Coronary artery (tissue), 2 donors: ENCODE results near the gene SEC16A.

Experiments
- DNase-seq: peaks from one replicate; pipeline ENCODE4 v3.0.0-alpha.2; 2017; ENCODE audit warnings: low spot score
- H3K27ac ChIP-seq, 2 donors: fragments of 200-600 bp; sonication (generic); one replicate each; pipeline ENCODE4 v1.5.1; 2016 to 2019
- H3K4me3 ChIP-seq: fragments of 200-600 bp; sonication (generic); 2 replicates; pipeline ENCODE4 v1.5.1; 2016; ENCODE audit warnings: mild to moderate bottlenecking, moderate library complexity
- CTCF ChIP-seq: fragments of 200-600 bp; sonication (generic); IDR thresholded peaks from one replicate; pipeline ENCODE4 v1.5.1; 2019; ENCODE audit warnings: antibody characterized with exemption

SEC16A gene

GRCh38 chr9:136484153-136485048 is 1.6 kb upstream of the SEC16A start:
- Histone ChIP-seq H3K4me3 (peak overlapping the region; percentile 73), H3K27ac (peak overlapping the region; percentile 96 to 99)
- DNase-seq: no peak
- TF ChIP-seq CTCF: no peak

- peak overlapping the region; percentile 73 for H3K4me3 ChIP-seq
- TF ChIP-seq CTCF: no peak
- DNase-seq: peak; percentile 93
- H3K27ac ChIP-seq: peak overlapping the region; percentile 96 to 99
These were observed 831 bp upstream of the SEC16A start for GRCh38 chr9:136483589-136484152.

- TF ChIP-seq CTCF: no peak
- H3K4me3 ChIP-seq: peak overlapping the region; percentile 95
- DNase-seq: peak; percentile 82
- H3K27ac ChIP-seq: peak overlapping the region; percentile 96 to 99
These were observed 621 bp downstream of the SEC16A start for GRCh38 chr9:136482046-136482792.

GRCh38 chr9:136481558-136481957 is 1.3 kb downstream of the SEC16A start:
- peak overlapping the region; percentile 95 for H3K4me3 ChIP-seq
- H3K27ac ChIP-seq: no peak overlapping the region
- no peak for TF ChIP-seq CTCF
- no peak for DNase-seq

- Histone ChIP-seq H3K4me3 (no peak overlapping the region), H3K27ac (no peak overlapping the region)
- DNase-seq: no peak
- no peak for TF ChIP-seq CTCF
These were observed 6.3 kb downstream of the SEC16A start for GRCh38 chr9:136476369-136477150.

GRCh38 chr9:136474974-136475865 is 7.6 kb downstream of the SEC16A start:
- no peak for TF ChIP-seq CTCF
- DNase-seq: no peak
- Histone ChIP-seq H3K27ac (no peak overlapping the region), H3K4me3 (no peak overlapping the region)
